Measurements from ENCODE around the gene TRIM49B. TPM values are rescaled to one million over a fixed set of nuclear protein-coding genes. Genes with fewer than 3 reads are reported as not detected.
"Not testable (repeated sequence)": the region's sequence is repeated elsewhere in the genome, so short reads cannot be mapped to it uniquely, and the experiment has no call there.

Gene TRIM49B, protein sequence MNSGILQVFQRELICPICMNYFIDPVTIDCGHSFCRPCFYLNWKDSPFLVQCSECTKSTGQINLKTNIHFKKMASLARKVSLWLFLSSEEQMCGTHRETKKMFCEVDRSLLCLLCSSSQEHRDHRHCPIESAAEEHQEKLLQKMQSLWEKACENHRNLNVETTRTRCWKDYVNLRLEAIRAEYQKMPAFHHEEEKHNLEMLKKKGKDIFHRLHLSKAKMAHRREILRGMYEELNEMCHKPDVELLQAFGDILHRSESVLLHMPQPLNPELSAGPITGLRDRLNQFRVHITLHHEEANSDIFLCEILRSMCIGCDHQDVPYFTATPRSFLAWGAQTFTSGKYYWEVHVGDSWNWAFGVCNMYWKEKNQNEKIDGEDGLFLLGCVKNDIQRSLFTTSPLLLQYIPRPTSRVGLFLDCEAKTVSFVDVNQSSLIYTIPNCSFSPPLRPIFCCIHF
- not detected for total RNA-seq

DNA sequence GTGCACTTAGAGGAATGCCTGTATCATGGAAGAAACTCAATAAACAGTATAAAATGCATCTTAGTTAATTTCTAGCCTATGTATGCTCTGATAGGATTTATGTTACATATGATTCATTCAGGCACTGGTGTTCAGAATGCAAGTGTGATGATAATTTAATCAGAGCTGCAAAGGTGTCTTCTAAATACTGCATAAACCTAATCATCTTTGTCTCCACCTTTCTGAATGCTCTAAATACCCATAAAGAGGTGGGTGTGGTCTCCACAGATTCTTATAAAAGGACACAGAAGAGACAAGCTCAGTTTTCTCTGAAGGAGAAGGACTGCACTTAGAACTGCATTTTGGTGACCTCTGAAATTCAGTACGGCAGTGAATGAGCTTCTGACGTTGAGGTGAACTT is at the start of gene TRIM49B:
TRIM49B (plus strand) TSS at position 301 of the 400 bp plus-strand sequence. CDS start 2,777 bp downstream, outside the sequence.
- not testable (repeated sequence) for ATAC-seq; H3K27ac Mint-ChIP-seq; DNase-seq (ENCODE audit: low spot score); H3K4me1 Mint-ChIP-seq (ENCODE audit: low read depth in 2 of 2); H3K36me3 Mint-ChIP-seq; H3K9me3 Mint-ChIP-seq; H3K4me3 Mint-ChIP-seq; H3K27me3 Mint-ChIP-seq

DNA sequence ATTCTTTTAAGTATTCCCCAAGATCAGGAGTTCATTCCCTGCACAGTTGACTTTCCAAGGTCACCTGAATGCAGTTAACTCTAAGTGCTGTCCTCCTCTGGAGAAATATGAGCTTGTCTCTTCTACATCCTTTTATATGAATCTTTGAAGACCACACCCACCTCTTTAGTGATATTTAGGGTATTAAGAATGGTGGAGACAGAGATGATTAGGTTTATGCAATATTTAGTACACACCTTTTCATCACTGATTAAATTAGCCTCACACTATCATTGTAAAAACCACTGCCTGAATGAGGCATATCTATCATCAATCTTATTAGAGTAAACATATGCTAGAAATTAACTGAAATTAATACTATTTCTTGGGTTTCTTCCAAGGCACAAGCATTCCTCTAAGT is 44.8 kb upstream of the TRIM49B start, which contains the start of gene TRIM51G:
TRIM51G (minus strand) TSS at position 101 of the 400 bp plus-strand sequence. CDS start 2,190 bp downstream, outside the sequence.
- ATAC-seq; H3K4me3 Mint-ChIP-seq; H3K36me3 Mint-ChIP-seq; DNase-seq (ENCODE audit: low spot score); H3K27ac Mint-ChIP-seq; H3K4me1 Mint-ChIP-seq (ENCODE audit: low read depth in 2 of 2); H3K27me3 Mint-ChIP-seq: not testable (repeated sequence)
- H3K9me3 Mint-ChIP-seq, result peaks cover 15% of the 10 kb centered on the region

DNA sequence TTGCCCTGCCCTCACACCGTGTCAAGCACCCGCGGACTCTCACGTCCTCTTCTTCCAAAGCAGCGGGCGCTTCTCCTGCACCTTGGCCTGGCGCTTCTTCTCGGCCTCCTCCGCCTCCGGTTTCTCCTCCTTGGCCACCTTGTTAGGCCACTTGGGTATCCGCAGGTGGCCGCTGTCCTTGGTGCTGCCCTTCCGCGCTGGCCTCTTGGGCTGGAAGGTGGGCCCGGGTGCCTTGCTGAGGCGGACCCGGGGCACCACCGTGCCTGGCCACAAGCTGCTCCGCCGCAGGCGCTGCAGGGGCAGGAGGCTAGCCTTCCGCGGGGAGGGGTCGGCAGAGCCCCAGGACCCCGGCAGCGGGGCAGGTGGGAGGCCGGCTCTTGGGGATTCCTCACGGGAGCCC is 19.6 kb downstream of the TRIM49B start:
- not testable (repeated sequence) for DNase-seq (ENCODE audit: low spot score); H3K27ac Mint-ChIP-seq; ATAC-seq; H3K9me3 Mint-ChIP-seq; H3K36me3 Mint-ChIP-seq; H3K4me1 Mint-ChIP-seq (ENCODE audit: low read depth in 2 of 2); H3K4me3 Mint-ChIP-seq; H3K27me3 Mint-ChIP-seq

DNA sequence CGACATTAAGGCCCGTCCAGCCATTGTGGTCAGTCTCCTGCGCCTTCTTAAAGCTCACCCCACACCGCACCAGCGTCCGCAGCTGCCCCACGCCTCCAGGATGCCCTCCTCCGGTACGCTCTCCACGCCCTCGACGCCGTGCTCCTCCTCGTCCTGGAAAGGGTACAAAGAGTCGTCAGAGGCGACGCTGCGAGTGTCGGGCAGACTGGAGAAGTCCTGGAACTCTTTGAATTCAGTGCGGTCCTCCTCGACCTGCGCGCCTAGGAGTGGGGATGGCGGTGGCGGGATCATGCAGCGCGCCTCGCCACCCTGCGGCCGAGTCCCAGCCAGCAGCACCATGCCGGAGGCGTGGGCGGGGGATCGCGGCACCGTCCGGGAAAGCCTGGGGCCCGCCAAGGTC is 21.2 kb downstream of the TRIM49B start:
- not testable (repeated sequence) for H3K27me3 Mint-ChIP-seq; H3K4me3 Mint-ChIP-seq; H3K4me1 Mint-ChIP-seq (ENCODE audit: low read depth in 2 of 2); H3K36me3 Mint-ChIP-seq; H3K27ac Mint-ChIP-seq; DNase-seq (ENCODE audit: low spot score); ATAC-seq; H3K9me3 Mint-ChIP-seq

DNA sequence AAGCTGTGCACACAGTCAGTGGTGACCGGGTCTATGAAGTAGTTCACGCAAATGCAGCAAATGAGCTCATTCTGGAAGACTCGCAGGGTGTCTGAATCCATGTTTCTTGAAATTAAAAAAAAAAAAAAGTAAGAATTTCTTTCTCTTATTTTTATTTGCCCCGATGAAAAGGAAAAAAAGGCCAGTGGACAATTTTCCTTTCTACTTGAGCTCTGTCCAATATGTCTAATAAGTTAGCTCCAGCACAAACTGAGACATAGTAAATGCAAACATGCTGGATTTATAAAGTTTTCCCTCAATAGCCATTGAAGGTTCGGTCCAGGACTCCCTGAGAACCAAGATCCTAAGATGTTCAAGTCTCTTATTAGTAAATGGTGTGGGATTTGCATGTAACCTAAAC is 30.4 kb downstream of the TRIM49B start, which contains the start of gene TRIM64C:
TRIM64C (minus strand) TSS at position 101 of the 400 bp plus-strand sequence; CDS start at position 101, 0 bp downstream.
- H3K27ac Mint-ChIP-seq; ATAC-seq; H3K4me1 Mint-ChIP-seq (ENCODE audit: low read depth in 2 of 2); H3K36me3 Mint-ChIP-seq; DNase-seq (ENCODE audit: low spot score); H3K4me3 Mint-ChIP-seq; H3K9me3 Mint-ChIP-seq; H3K27me3 Mint-ChIP-seq: not testable (repeated sequence)

DNA sequence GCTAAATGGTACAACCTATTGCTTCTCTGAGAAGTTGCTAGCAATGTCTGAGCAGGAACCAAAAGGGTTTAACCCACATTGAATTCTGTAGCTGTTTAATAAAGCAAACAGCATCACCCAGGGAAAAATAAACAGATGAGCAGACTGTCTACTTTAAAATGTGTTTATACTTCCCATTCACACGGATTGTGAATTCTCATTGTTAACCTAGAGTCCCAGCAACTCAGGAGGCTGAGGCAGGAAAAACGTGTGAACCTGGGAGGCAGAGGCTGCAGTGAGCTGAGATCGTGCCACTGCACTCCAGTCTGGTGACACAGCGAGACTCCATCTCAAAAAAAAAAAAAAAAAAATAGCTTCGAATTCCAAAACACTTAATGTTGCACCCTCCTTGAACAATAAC is 41.3 kb downstream of the TRIM49B start:
- not testable (repeated sequence) for H3K27me3 Mint-ChIP-seq; H3K27ac Mint-ChIP-seq; DNase-seq (ENCODE audit: low spot score); H3K4me1 Mint-ChIP-seq (ENCODE audit: low read depth in 2 of 2); H3K36me3 Mint-ChIP-seq; ATAC-seq; H3K4me3 Mint-ChIP-seq
- peaks cover 11% of the 10 kb centered on the region for H3K9me3 Mint-ChIP-seq

Other genes starting within 250 kb of the TRIM49B start
- gene TRIM51G, start 44.9 kb upstream of the TRIM49B start, total RNA-seq, result not detected
- not detected for gene TRIM64C, start 30.3 kb downstream of the TRIM49B start, total RNA-seq
- gene FOLH1, start 179.8 kb downstream of the TRIM49B start, total RNA-seq, result not detected

Data from natural killer cell treated with Interleukin-12 subunit alpha and Interleukin-12 subunit beta and Interleukin-15 and Interleukin-18, amount 100 ng/mL, for 72 hours (primary cell).